ENCODE data around the gene BHLHE41. TPM values are rescaled to one million over a fixed set of nuclear protein-coding genes. Genes with fewer than 3 reads are reported as not detected.

The BHLHE41 gene
- total RNA-seq = 3.8 and 5.3 TPM in 2 replicates

DNA sequence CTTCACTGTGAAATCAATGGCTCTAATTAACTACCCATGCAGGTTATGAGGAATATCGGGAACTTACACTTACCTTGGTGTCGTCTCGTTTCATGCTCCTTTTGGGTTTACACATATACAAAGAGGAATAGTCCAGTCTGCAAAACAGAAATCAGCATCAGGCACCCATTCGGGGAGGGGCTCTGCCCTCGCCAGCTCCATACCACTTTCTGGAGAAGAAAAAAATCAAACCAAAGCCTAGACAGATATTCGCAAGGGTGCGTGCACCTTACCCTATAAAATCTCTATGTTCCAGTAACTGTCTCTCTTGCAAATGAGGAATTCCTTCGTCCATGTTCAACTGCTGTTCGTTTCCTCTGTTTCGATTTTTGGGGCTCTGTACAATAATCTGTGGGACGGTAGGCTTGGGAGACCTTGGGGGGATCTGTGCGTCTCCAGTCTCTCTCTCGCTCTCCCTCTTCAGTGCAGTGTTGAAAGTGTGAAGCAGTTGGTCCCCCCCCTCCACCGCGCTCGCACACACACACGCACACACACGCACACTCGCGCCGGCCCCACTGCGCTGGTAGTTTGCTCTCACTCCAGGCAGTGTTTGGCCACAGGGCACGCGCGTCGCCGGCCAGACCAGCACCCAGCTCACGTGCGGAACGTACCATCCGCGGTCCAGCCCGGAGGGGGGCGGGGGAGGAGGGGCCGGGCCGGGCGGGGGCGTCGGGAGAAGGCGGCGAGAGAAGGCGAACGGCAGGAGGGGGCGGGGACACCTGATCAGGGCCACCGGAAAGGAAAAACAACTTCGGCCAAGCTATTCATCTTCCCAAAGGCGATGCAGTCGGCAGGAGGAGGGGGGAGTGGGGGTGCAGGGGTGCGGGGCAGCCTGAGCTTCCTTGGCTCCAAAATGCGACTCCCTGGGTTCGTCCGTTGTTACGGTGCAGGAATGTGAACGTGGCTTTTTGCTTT, at the start of gene BHLHE41:
BHLHE41 (minus strand) TSS at position 592 of the 954 bp plus-strand sequence; CDS start at position 334, 258 bp downstream.

Other genes starting within 250 kb of the BHLHE41 start
- gene RASSF8, start 166.4 kb downstream of the BHLHE41 start, total RNA-seq = 130 and 289 TPM in 2 replicates
- 15.7 and 16.2 TPM in 2 replicates for gene SSPN, start 70.5 kb upstream of the BHLHE41 start, total RNA-seq

Data from aortic smooth muscle cell (primary cell).